Panc1 (cell line): Measurements from ENCODE around the gene SEC61B.

ENCODE experiments used
- CTCF ChIP-seq: fragments of 450-650 bp; IDR thresholded peaks from 2 replicates; pipeline ENCODE4 v1.5.1; 2017; ENCODE audit warnings: mild to moderate bottlenecking
- POLR2AphosphoS5 ChIP-seq: IDR thresholded peaks from 2 replicates; pipeline ENCODE4 v1.6.1; 2012; ENCODE audit warnings: mild to moderate bottlenecking, low read depth, low read length, moderate library complexity
- TF ChIP-seq, protein P1 (sequence below), 2 experiments: IDR thresholded peaks; 2 replicates each; pipeline ENCODE4 v1.6.1; 2011 to 2012; ENCODE audit warnings: low read depth in 2 of 2, control low read depth in 1 of 2, low read length in 1 of 2, mild to moderate bottlenecking in 1 of 2, moderate library complexity in 1 of 2; ENCODE audit not compliant: insufficient read depth in 1 of 2

DNA sequence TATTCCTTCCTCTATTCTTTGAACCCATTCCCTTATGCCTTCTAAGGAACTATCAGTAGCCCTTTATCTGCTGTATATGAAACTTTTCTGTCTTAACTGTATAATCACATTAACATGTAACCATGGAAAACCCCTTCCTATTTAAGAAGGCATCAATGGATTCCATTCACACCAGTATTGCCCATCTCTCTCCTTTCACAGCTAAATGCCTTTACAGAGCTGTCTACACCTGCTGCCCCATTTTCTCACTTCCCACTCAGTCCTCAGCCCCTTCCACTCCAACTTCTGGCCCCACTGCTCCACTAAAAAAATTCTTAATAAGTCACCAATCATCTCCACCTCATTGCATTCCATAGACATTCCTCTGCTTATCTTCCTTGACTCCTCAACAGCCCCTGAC lies 50.8 kb downstream of the SEC61B start:
- TF ChIP-seq CTCF (no peak), POLR2AphosphoS5 (no peak)
- TF ChIP-seq, protein P1, sequence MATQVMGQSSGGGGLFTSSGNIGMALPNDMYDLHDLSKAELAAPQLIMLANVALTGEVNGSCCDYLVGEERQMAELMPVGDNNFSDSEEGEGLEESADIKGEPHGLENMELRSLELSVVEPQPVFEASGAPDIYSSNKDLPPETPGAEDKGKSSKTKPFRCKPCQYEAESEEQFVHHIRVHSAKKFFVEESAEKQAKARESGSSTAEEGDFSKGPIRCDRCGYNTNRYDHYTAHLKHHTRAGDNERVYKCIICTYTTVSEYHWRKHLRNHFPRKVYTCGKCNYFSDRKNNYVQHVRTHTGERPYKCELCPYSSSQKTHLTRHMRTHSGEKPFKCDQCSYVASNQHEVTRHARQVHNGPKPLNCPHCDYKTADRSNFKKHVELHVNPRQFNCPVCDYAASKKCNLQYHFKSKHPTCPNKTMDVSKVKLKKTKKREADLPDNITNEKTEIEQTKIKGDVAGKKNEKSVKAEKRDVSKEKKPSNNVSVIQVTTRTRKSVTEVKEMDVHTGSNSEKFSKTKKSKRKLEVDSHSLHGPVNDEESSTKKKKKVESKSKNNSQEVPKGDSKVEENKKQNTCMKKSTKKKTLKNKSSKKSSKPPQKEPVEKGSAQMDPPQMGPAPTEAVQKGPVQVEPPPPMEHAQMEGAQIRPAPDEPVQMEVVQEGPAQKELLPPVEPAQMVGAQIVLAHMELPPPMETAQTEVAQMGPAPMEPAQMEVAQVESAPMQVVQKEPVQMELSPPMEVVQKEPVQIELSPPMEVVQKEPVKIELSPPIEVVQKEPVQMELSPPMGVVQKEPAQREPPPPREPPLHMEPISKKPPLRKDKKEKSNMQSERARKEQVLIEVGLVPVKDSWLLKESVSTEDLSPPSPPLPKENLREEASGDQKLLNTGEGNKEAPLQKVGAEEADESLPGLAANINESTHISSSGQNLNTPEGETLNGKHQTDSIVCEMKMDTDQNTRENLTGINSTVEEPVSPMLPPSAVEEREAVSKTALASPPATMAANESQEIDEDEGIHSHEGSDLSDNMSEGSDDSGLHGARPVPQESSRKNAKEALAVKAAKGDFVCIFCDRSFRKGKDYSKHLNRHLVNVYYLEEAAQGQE (IDR thresholded peaks at IDR 0.05; ENCODE audit: insufficient read depth in 1 of 2, low read depth in 2 of 2, low read length in 1 of 2), result no peak
